HG03520 (cell line): Measurements from ENCODE around the gene CNN3.

Experiments used
- ATAC-seq: cut with Tn5 transposase; IDR thresholded peaks from one replicate; pipeline ENCODE4 v1.9.1; 2021; ENCODE audit warnings: mild to moderate bottlenecking, moderate library complexity; ENCODE audit not compliant: unreplicated experiment

Gene CNN3

GRCh38 chr1:94858276-94858675, 68.6 kb downstream of the CNN3 start:
- no peak for ATAC-seq

- ATAC-seq, result no peak
These were observed 70.0 kb downstream of the CNN3 start for GRCh38 chr1:94856868-94857267.

- no peak for ATAC-seq
These were observed 70.9 kb downstream of the CNN3 start for GRCh38 chr1:94856004-94856403.

GRCh38 chr1:94855307-94855700, 71.6 kb downstream of the CNN3 start:
- no peak for ATAC-seq

- ATAC-seq, result peak; percentile 99
These were observed 72.2 kb downstream of the CNN3 start for GRCh38 chr1:94854458-94855306.

- ATAC-seq, result no peak
These were observed 74.1 kb downstream of the CNN3 start for GRCh38 chr1:94852788-94853187.

GRCh38 chr1:94851571-94851970, 75.3 kb downstream of the CNN3 start:
- no peak for ATAC-seq
